Activated naive CD8-positive, alpha-beta T cell treated with anti-CD3 and anti-CD28 coated beads, Interleukin-2, amount 50 U/mL, for 24 hours (primary cell): Measurements from ENCODE around the gene CTBP2.
"Not testable (repeated sequence)": the region's sequence is repeated elsewhere in the genome, so short reads cannot be mapped to it uniquely, and the experiment has no call there.

Source experiments
- ATAC-seq: fragments of 150-1000 bp; cut with Tn5 transposase; one replicate; pipeline ENCODE4 v1.10.0; 2021
- DNase-seq: peaks from one replicate; pipeline ENCODE4 v3.0.0; 2021
- H3K27ac Mint-ChIP-seq: one replicate; pipeline ENCODE4 v1.8.0; 2021; ENCODE audit warnings: mild to moderate bottlenecking, mixed read lengths
- H3K27me3 Mint-ChIP-seq: one replicate; pipeline ENCODE4 v1.8.0; 2021; ENCODE audit warnings: mixed read lengths
- H3K36me3 Mint-ChIP-seq: one replicate; pipeline ENCODE4 v1.8.0; 2021; ENCODE audit warnings: low read depth, mixed read lengths
- H3K4me1 Mint-ChIP-seq: one replicate; pipeline ENCODE4 v1.8.0; 2021; ENCODE audit warnings: mixed read lengths
- H3K4me3 Mint-ChIP-seq: one replicate; pipeline ENCODE4 v1.8.0; 2021; ENCODE audit warnings: mild to moderate bottlenecking, moderate library complexity, mixed read lengths
- H3K9me3 Mint-ChIP-seq: one replicate; pipeline ENCODE4 v1.8.0; 2021; ENCODE audit warnings: mixed read lengths

CTBP2 gene

GRCh38 chr10:125192620-125193019 is 32.3 kb upstream of the CTBP2 start:
- ATAC-seq (no peak), DNase-seq (no peak)
- no peak overlapping the region for H3K27ac Mint-ChIP-seq
- H3K9me3 Mint-ChIP-seq: no peaks in the 10 kb centered on the region
- H3K27me3 Mint-ChIP-seq: peaks cover 3% of the 10 kb centered on the region
- H3K4me1 Mint-ChIP-seq: no peaks in the 10 kb centered on the region
- no peak overlapping the region for H3K4me3 Mint-ChIP-seq
- no peaks in the 10 kb centered on the region for H3K36me3 Mint-ChIP-seq

GRCh38 chr10:125192005-125192404 is 31.6 kb upstream of the CTBP2 start:
- H3K27ac Mint-ChIP-seq: no peak overlapping the region
- H3K4me1 Mint-ChIP-seq: no peaks in the 10 kb centered on the region
- ATAC-seq: no peak
- H3K27me3 Mint-ChIP-seq: peaks cover 5% of the 10 kb centered on the region
- no peak overlapping the region for H3K4me3 Mint-ChIP-seq
- no peaks in the 10 kb centered on the region for H3K9me3 Mint-ChIP-seq
- H3K36me3 Mint-ChIP-seq: no peaks in the 10 kb centered on the region
- DNase-seq: no peak

- Mint-ChIP-seq H3K27me3 (peaks cover 8% of the 10 kb centered on the region), H3K9me3 (no peaks in the 10 kb centered on the region), H3K4me3 (no peak overlapping the region), H3K27ac (no peak overlapping the region), H3K4me1 (no peaks in the 10 kb centered on the region), H3K36me3 (no peaks in the 10 kb centered on the region)
- ATAC-seq (no peak), DNase-seq (no peak)
These were observed 30.6 kb upstream of the CTBP2 start for GRCh38 chr10:125190946-125191345.

GRCh38 chr10:125190414-125190813 is 30.1 kb upstream of the CTBP2 start:
- Mint-ChIP-seq H3K27me3 (peaks cover 13% of the 10 kb centered on the region), H3K9me3 (no peaks in the 10 kb centered on the region), H3K4me1 (no peaks in the 10 kb centered on the region), H3K36me3 (no peaks in the 10 kb centered on the region), H3K27ac (no peak overlapping the region), H3K4me3 (no peak overlapping the region)
- ATAC-seq (no peak), DNase-seq (no peak)

- Mint-ChIP-seq H3K4me1 (no peaks in the 10 kb centered on the region), H3K27ac (no peak overlapping the region), H3K9me3 (no peaks in the 10 kb centered on the region), H3K36me3 (no peaks in the 10 kb centered on the region), H3K4me3 (no peak overlapping the region), H3K27me3 (peaks cover 19% of the 10 kb centered on the region)
- DNase-seq (no peak), ATAC-seq (no peak)
These were observed 28.8 kb upstream of the CTBP2 start for GRCh38 chr10:125189162-125189561.

- H3K36me3 Mint-ChIP-seq: no peaks in the 10 kb centered on the region
- no peaks in the 10 kb centered on the region for H3K4me1 Mint-ChIP-seq
- H3K27me3 Mint-ChIP-seq: peaks cover 20% of the 10 kb centered on the region
- no peak overlapping the region for H3K27ac Mint-ChIP-seq
- no peak overlapping the region for H3K4me3 Mint-ChIP-seq
- no peak for ATAC-seq
- H3K9me3 Mint-ChIP-seq: no peaks in the 10 kb centered on the region
- no peak for DNase-seq
These were observed 27.2 kb upstream of the CTBP2 start for GRCh38 chr10:125187238-125188194.

- H3K27ac Mint-ChIP-seq: no peak overlapping the region
- ATAC-seq (no peak), DNase-seq (no peak)
- H3K36me3 Mint-ChIP-seq: no peaks in the 10 kb centered on the region
- H3K4me1 Mint-ChIP-seq: no peaks in the 10 kb centered on the region
- no peaks in the 10 kb centered on the region for H3K9me3 Mint-ChIP-seq
- H3K27me3 Mint-ChIP-seq: peaks cover 22% of the 10 kb centered on the region
- no peak overlapping the region for H3K4me3 Mint-ChIP-seq
These were observed 26.2 kb upstream of the CTBP2 start for GRCh38 chr10:125186431-125187170.

- not testable (repeated sequence) for H3K4me1 Mint-ChIP-seq, H3K9me3 Mint-ChIP-seq, H3K36me3 Mint-ChIP-seq, H3K27ac Mint-ChIP-seq, DNase-seq, H3K4me3 Mint-ChIP-seq, ATAC-seq
- H3K27me3 Mint-ChIP-seq: peaks cover 15% of the 10 kb centered on the region
These were observed 18.7 kb upstream of the CTBP2 start for GRCh38 chr10:125179107-125179506.

GRCh38 chr10:125177641-125178640 is 17.6 kb upstream of the CTBP2 start:
- H3K27ac Mint-ChIP-seq: no peak overlapping the region
- H3K9me3 Mint-ChIP-seq: peaks cover 7% of the 10 kb centered on the region
- no peak for ATAC-seq

GRCh38 chr10:125175807-125176206 is 15.4 kb upstream of the CTBP2 start:
- H3K4me3 Mint-ChIP-seq: no peak overlapping the region
- H3K27ac Mint-ChIP-seq: no peak overlapping the region
- ATAC-seq (no peak), DNase-seq (no peak)
- peaks cover 7% of the 10 kb centered on the region for H3K9me3 Mint-ChIP-seq
- H3K36me3 Mint-ChIP-seq: no peaks in the 10 kb centered on the region
- H3K4me1 Mint-ChIP-seq: no peaks in the 10 kb centered on the region
- peaks cover 12% of the 10 kb centered on the region for H3K27me3 Mint-ChIP-seq

More at GRCh38 chr10:125177641-125178640, 17.6 kb upstream of the CTBP2 start:
- Mint-ChIP-seq H3K36me3 (no peaks in the 10 kb centered on the region), H3K4me3 (no peak overlapping the region), H3K4me1 (no peaks in the 10 kb centered on the region), H3K27me3 (peaks cover 15% of the 10 kb centered on the region)
- no peak for DNase-seq

GRCh38 chr10:125174360-125174759 is 14.0 kb upstream of the CTBP2 start:
- no peak overlapping the region for H3K4me3 Mint-ChIP-seq
- no peaks in the 10 kb centered on the region for H3K4me1 Mint-ChIP-seq
- H3K27me3 Mint-ChIP-seq: peaks cover 12% of the 10 kb centered on the region
- ATAC-seq (no peak), DNase-seq (no peak)
- peaks cover 4% of the 10 kb centered on the region for H3K9me3 Mint-ChIP-seq
- H3K27ac Mint-ChIP-seq: no peak overlapping the region
- no peaks in the 10 kb centered on the region for H3K36me3 Mint-ChIP-seq

- DNase-seq (no peak), ATAC-seq (no peak)
- Mint-ChIP-seq H3K4me1 (no peaks in the 10 kb centered on the region), H3K4me3 (no peak overlapping the region), H3K36me3 (no peaks in the 10 kb centered on the region), H3K27ac (no peak overlapping the region), H3K27me3 (peaks cover 12% of the 10 kb centered on the region), H3K9me3 (peaks cover 4% of the 10 kb centered on the region)
These were observed 12.3 kb upstream of the CTBP2 start for GRCh38 chr10:125172694-125173093.

- DNase-seq (no peak), ATAC-seq (no peak)
- no peak overlapping the region for H3K27ac Mint-ChIP-seq
- H3K4me3 Mint-ChIP-seq: no peak overlapping the region
- peaks cover 12% of the 10 kb centered on the region for H3K27me3 Mint-ChIP-seq
- no peaks in the 10 kb centered on the region for H3K36me3 Mint-ChIP-seq
- peaks cover 4% of the 10 kb centered on the region for H3K9me3 Mint-ChIP-seq
- H3K4me1 Mint-ChIP-seq: no peaks in the 10 kb centered on the region
These were observed 11.3 kb upstream of the CTBP2 start for GRCh38 chr10:125171402-125172306.
